Parathyroid adenoma (tissue), 2 donors: ENCODE data around the gene HAUS3.
A peak's percentile ranks its signal among the peaks of the same experiment; 100 is the strongest.

Experiments
- H2AFZ ChIP-seq: fragments of 300-600 bp; sonication (generic); one replicate; pipeline ENCODE4 v1.7.0; 2017; ENCODE audit warnings: antibody characterized with exemption, mild to moderate bottlenecking
- H3K27ac ChIP-seq: fragments of 300-600 bp; sonication (generic); one replicate; pipeline ENCODE4 v1.7.0; 2017
- H3K27me3 ChIP-seq: fragments of 300-600 bp; sonication (generic); one replicate; pipeline ENCODE4 v1.7.0; 2017; ENCODE audit warnings: low read length; ENCODE audit not compliant: control insufficient read depth, insufficient read depth
- H3K36me3 ChIP-seq: fragments of 300-600 bp; sonication (generic); one replicate; pipeline ENCODE4 v1.7.0; 2017; ENCODE audit warnings: low read length; ENCODE audit not compliant: control insufficient read depth, insufficient read depth
- H3K4me1 ChIP-seq: fragments of 300-600 bp; sonication (generic); one replicate; pipeline ENCODE4 v1.7.0; 2017; ENCODE audit warnings: control low read depth
- H3K4me2 ChIP-seq: fragments of 300-600 bp; sonication (generic); one replicate; pipeline ENCODE4 v1.7.0; 2017; ENCODE audit warnings: low read length
- H3K4me3 ChIP-seq: fragments of 300-600 bp; sonication (generic); one replicate; pipeline ENCODE4 v1.7.0; 2017; ENCODE audit warnings: low read depth, low read length
- H3K79me2 ChIP-seq: fragments of 300-600 bp; sonication (generic); one replicate; pipeline ENCODE4 v1.7.0; 2017; ENCODE audit warnings: control low read depth
- H3K9ac ChIP-seq: fragments of 300-600 bp; sonication (generic); one replicate; pipeline ENCODE4 v1.7.0; 2017; ENCODE audit warnings: mild to moderate bottlenecking
- H3K9me3 ChIP-seq: fragments of 300-600 bp; sonication (generic); one replicate; pipeline ENCODE4 v1.7.0; 2017; ENCODE audit warnings: low read length; ENCODE audit not compliant: control insufficient read depth
- TF ChIP-seq, protein P1 (sequence below): fragments of 300-600 bp; sonication (generic); IDR thresholded peaks from one replicate; pipeline ENCODE4 v1.7.0; 2017; ENCODE audit warnings: antibody characterized with exemption, mild to moderate bottlenecking
- donor health status: primary hyperparathyroidism.

Gene HAUS3

DNA sequence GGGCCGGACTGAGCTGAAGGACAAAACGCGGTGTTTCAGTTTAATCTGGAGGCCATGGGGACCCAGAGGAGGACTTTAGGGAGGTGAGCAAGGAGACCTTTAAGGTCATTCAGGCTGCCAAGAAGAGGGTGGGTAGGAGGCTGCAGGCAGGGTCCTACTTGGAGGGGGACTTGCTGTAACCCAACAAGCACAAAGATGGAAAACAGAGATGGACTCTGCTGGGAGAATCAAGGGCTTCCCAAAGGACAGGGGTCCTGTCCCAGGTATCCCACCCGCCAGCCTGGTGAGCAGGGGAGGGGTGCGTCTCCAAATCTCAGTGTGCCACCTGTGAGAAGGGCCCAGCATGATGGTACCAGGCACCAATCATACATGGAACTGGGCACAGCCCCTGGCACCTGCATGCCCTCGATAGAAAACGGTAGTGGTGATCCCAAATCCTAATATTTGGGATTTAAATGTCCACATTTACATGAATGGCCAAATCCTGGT, 3.9 kb upstream of the HAUS3 start:
- Histone ChIP-seq H3K27me3 (no peaks in the 10 kb centered on the region), H3K79me2 (peaks cover 2% of the 10 kb centered on the region), H3K9me3 (no peaks in the 10 kb centered on the region), H3K9ac (no peak overlapping the region), H2AFZ (no peak overlapping the region), H3K27ac (peak overlapping the region; percentile 24), H3K4me2 (no peak overlapping the region), H3K36me3 (no peaks in the 10 kb centered on the region), H3K4me3 (no peak overlapping the region), H3K4me1 (peaks cover 4% of the 10 kb centered on the region)
- TF ChIP-seq, protein P1, sequence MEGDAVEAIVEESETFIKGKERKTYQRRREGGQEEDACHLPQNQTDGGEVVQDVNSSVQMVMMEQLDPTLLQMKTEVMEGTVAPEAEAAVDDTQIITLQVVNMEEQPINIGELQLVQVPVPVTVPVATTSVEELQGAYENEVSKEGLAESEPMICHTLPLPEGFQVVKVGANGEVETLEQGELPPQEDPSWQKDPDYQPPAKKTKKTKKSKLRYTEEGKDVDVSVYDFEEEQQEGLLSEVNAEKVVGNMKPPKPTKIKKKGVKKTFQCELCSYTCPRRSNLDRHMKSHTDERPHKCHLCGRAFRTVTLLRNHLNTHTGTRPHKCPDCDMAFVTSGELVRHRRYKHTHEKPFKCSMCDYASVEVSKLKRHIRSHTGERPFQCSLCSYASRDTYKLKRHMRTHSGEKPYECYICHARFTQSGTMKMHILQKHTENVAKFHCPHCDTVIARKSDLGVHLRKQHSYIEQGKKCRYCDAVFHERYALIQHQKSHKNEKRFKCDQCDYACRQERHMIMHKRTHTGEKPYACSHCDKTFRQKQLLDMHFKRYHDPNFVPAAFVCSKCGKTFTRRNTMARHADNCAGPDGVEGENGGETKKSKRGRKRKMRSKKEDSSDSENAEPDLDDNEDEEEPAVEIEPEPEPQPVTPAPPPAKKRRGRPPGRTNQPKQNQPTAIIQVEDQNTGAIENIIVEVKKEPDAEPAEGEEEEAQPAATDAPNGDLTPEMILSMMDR, result no peak

DNA sequence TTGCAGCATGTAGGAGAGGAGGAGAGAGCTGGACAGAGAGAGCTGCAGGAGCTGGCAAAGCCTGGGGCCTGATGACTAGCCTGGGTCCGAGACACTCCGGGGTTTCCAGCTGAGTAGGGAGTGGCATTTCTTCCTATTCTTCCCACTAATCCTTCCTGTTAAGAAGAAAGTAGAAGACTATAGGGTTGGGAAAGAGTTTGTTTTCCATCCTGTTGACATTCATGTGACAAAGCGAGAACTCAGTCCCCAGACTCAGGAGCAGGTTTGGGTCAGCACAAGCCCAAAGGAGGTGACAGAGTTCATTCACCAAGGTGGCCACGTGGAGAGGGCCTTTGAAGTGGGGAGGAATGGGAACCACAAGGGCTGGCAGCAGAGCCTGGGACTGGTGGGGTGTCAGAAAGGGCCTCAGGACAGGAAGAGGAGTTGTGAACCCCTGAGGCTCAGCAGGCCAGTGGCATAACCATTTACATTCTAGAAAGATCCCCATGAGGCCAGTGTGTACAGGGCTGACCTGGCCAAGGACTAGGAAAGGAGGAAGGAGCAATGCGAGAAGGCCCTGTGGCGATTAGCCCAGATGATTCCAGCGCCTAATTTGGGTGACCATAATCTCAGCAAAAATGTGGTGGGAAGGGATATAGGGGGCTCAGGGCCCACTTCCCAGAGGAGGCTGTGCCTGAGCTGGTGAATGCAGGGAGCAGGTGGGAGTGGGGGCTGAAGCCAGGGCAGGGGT, 3.3 kb upstream of the HAUS3 start:
- Histone ChIP-seq H3K36me3 (no peaks in the 10 kb centered on the region), H3K9ac (no peak overlapping the region), H2AFZ (no peak overlapping the region), H3K79me2 (peaks cover 5% of the 10 kb centered on the region), H3K27me3 (no peaks in the 10 kb centered on the region), H3K27ac (peak overlapping the region; percentile 24), H3K9me3 (no peaks in the 10 kb centered on the region), H3K4me3 (no peak overlapping the region), H3K4me2 (no peak overlapping the region), H3K4me1 (peaks cover 5% of the 10 kb centered on the region)
- TF ChIP-seq, protein P1, result no peak

DNA sequence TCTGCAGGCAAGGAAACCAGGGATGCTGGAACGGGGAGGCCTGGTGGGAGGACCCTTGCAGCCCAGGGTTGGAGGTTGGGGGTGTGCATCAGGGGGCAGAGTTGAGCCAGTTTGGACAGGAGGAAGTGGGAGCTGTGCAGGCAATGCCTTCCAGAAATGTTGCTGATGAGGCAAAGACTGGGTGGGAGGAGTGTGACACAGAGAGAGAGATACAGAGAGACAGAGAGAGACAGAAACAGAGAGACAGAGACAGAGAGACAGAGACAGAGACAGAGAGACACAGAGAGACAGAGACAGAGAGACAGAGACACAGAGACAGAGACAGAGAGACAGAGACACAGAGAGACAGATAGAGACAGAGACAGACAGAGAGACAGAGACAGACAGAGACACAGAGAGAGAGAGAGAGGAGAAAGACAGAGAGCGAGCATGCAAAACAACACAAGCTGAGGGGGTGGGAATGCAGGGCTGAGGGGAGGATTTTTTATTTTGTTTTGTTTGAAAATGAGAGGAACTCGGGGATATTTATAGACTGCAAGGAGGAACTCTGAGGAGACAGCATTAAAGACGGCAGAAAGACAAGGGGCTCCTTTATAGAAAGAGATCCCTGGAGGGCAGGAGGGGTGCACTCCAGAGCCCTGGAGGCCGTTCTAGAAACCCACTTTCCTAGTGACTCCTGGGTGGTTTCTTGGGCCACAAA, 1.9 kb upstream of the HAUS3 start:
- Histone ChIP-seq H3K4me2 (peak overlapping the region; percentile 41), H3K27me3 (no peaks in the 10 kb centered on the region), H3K4me3 (no peak overlapping the region), H3K36me3 (no peaks in the 10 kb centered on the region), H3K79me2 (peaks cover 5% of the 10 kb centered on the region), H3K4me1 (peaks cover 5% of the 10 kb centered on the region), H3K9me3 (no peaks in the 10 kb centered on the region), H2AFZ (no peak overlapping the region), H3K9ac (no peak overlapping the region), H3K27ac (no peak overlapping the region)
- TF ChIP-seq, protein P1, result peak; percentile 24

DNA sequence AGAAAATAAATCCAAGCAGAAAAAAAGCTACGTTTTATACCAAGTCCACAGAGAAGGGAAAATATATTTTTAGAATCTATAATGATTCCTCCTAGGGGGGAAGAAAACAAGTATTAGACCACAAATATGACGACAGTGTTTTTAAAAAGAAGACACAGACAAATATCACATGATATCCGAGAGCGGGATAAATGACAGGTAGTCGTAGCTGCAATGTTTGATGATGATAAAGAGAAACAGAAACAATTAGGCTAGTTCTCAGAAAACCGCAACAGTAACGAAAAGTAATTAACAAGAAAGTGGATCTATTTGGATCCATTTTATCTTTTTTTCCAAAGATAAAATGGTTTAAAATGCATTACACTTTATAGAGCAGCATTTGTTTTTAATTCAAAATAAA, 918 bp downstream of the HAUS3 start:
- Histone ChIP-seq H3K36me3 (no peaks in the 10 kb centered on the region), H3K27me3 (no peaks in the 10 kb centered on the region), H3K4me3 (peak overlapping the region; percentile 79), H3K9me3 (no peaks in the 10 kb centered on the region), H3K4me1 (peaks cover 5% of the 10 kb centered on the region), H3K27ac (no peak overlapping the region), H3K4me2 (peak overlapping the region; percentile 68), H3K9ac (no peak overlapping the region), H2AFZ (no peak overlapping the region), H3K79me2 (peaks cover 7% of the 10 kb centered on the region)
- TF ChIP-seq, protein P1, result no peak
